HG02798 (cell line): ENCODE measurements around the gene KCNJ5.

ENCODE experiments used
- ATAC-seq: cut with Tn5 transposase; IDR thresholded peaks from one replicate; pipeline ENCODE4 v1.9.1; 2021; ENCODE audit warnings: mild to moderate bottlenecking; ENCODE audit not compliant: unreplicated experiment, poor library complexity

KCNJ5 gene

GRCh38 chr11:128890543-128891368 lies at the start of gene KCNJ5:
KCNJ5 (plus strand) TSS chr11:128891356; CDS start chr11:128911274, 19,918 bp downstream.
- ATAC-seq, result no peak

GRCh38 chr11:128841461-128842072 lies 49.6 kb upstream of the KCNJ5 start:
- ATAC-seq, result peak; percentile 58

DNA sequence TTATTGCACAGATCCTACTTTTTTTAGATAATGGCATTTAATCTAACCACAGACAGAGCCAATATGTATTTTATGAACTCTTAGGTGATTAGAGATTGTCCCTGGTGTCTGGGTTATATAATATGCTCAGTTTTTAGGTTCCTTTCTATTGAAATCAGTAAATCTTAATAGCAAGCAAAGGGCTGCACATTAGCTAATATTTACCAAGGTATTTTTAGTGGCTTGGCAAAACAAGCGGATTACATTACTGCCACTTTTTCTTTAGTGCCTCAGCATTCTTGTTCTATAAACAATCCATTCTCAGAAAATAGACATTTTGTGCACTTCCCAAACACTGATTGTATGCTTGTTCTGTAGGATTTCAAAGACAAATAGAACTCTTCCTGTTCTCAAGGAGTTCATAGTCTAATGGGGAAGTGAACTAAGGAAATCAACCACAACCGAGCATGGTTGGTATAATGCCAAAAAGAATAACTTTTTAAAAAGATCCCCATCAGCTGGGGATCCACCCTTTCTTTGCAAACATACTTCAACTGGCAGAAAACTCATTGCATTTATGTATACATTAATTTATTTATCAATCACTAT lies 47.9 kb upstream of the KCNJ5 start:
- ATAC-seq, result no peak

GRCh38 chr11:128845334-128845780 lies 45.8 kb upstream of the KCNJ5 start:
- ATAC-seq, result no peak

DNA sequence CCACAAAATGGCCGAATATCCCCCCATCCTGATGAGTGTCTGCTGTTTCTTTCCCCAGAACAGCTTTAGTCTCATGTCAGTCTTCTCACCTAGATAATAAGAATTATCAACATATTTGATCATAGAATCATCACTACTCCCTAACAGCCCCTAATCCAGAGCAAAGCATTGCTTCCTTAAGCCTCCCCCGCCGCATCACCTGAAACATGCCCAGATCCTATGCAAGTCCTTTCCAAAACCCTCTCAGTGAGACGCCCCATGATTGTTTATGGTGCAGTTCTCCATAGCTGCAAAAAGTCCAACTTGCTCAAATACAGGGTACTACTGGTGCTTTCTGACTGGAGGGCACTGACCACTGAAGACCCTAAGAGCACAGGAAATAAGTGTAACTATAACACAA lies 44.2 kb upstream of the KCNJ5 start:
- ATAC-seq, result no peak

GRCh38 chr11:128848815-128849455 lies 42.2 kb upstream of the KCNJ5 start:
- peak; percentile 89 for ATAC-seq

DNA sequence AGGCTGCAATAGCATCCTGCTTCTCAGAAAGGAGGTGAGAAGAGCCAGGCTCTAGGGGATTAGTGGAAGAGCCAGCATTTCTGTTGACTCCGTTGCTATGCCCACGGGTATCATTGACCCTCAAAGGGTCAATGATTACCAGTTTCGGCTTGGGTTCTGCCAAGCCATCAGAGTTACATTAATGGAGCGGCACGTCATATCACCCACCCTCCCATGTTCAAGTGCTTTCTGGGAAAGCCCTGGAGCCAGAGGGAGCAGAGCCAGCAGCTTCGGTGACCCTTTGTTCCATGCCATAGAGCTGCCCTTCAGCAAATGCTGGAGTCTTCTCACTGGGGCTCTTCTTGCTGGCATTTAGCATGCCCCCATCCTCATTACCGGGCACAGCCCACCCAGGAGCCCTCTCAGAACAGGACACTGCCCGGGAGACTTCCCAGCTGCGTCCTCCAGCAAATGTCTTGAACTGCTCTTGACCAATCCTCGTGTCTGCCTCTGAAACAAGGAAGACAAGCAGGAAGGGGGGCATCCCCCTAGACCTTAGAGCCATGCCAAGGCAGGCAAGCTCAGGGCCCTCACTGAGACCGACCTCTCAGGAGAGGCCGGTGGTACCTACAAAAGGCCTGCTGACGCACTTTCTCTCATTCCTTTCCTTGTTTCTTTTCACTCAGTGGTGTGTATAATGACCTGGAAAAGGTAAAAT lies 38.7 kb upstream of the KCNJ5 start:
- no peak for ATAC-seq

DNA sequence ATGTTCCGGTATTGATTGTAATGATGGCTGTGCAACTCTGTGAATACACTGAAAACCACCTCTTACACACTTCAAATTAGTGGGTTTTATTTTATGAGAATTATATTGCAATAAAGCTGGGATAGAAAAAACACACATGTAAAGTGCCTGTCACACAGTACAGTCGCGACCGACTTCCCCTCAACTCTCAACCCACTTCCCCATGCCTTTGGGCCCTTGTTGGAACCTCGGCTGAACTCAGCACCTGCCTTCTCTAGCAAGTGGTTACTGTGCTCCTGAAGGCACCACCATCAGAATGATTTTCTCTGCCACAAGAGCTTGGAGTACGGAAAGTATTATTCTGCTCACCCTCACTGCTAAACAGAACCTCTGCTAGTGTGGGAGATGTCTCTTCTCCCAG lies 37.6 kb upstream of the KCNJ5 start:
- no peak for ATAC-seq

- no peak for ATAC-seq
Observed at GRCh38 chr11:128854841-128855240, 36.3 kb upstream of the KCNJ5 start.

- no peak for ATAC-seq
Observed at GRCh38 chr11:128856241-128856640, 34.9 kb upstream of the KCNJ5 start.

GRCh38 chr11:128857341-128857740 lies 33.8 kb upstream of the KCNJ5 start:
- no peak for ATAC-seq

GRCh38 chr11:128859563-128860441 lies 31.4 kb upstream of the KCNJ5 start:
- ATAC-seq, result peak; percentile 90

DNA sequence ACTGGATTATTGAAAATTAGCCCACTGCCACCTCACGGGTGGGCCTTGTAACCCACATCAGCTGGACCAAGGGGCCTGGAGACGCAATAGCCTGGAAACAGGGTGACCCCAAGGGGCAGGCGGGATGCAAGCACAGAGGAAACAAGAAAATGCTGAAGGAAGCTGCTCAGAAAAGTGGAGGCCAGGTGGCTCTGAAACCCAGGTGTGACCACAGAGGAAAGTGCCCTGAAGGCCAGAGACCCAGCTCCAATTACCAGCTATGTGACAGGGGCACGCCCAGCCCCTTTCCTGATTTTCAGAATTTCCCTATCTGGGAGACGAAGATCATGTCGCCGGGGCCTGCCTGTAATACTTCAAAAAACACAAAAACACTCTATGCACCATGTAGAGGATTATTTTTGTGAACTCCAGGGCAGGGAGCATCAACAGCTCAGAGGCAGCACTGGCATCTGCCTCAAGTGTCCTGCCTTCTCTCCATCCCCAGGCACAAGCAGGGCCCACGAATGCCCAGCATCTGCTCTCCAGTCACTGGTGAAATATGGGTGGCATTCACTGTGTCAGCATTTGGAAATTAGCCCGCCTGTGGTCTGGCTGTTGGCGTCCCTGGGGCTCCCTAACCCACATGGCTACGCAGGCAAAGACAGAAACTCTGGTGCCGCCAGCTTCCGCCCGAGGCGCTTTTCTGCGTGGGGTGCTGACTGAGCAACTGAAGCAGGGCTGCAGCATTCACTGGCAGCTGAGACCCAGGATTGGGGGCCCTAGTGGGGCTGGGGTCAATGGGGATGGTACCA lies 30.4 kb upstream of the KCNJ5 start:
- no peak for ATAC-seq

DNA sequence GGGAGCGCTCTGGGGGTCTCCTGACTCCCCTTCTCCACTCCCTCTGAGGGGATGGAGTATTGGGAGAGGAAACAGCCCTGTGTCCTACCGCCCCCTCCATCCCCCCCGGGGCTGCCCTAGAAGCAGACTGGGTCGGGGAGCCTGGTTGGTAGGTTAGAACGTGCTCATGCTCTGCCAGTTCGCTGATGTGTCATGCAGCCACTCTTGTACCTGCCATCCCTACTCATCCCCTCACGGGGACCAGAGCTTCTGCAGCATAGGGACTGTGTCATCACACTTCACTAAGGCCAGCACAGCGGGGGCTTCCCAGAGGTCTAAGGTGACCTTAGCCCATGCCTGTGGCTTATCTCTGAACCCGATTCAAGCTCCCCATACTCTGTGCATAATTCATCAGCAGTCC lies 28.8 kb upstream of the KCNJ5 start:
- no peak for ATAC-seq

DNA sequence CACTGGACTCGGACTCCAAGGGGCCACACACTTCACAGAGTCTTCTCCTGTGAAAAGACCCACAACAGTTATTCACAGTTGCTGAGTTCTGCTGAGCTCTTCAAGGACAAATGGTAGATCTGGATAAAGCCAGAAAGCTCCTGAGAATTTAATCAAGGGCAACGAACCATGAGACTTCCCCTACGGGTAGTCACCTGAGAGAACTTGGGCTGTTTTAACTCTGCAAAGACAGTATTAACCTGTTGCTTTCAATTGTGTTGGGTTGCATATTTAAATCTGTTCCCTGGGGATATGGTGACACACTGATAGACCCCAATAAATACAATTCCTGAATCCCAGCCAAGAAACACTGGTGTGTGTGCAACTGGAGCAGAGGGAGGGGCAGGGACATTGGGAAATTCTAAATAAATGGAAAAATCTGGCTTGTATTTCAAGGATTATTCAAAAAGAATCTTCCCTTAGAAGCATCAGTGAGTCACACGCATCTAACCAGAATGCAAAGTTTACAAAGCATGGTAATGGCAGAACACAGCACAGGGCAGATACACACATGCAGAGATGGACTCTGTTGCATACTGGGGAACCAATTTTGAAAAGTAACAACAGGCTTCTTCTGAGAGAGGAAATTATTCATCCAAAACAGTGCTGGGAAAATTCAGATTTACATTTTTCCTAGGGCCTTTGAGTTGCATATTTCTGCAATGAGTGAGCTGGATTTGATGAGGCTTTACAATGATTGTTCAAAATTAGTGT lies 28.1 kb upstream of the KCNJ5 start:
- ATAC-seq, result no peak

DNA sequence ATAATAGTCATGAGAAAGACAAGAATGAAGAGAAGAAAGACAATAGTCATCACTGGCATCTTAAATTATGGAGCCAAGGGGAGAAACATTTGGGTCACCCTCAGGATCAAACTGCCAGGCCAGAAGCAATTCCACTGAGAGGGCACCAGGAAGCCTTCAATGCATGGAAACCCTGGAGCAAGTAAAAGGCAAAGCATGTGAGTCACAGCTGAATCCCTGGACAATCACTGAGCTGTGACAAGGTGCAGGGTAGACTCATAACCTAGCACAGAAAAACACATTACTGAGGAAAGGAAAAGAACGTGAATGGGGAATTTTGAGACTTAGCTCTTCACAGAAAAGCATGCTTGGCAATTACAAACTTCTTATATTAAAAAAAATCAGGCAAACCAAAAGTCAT lies 25.7 kb upstream of the KCNJ5 start:
- no peak for ATAC-seq

GRCh38 chr11:128867277-128867676 lies 23.9 kb upstream of the KCNJ5 start, which contains the start of gene KCNJ1:
KCNJ1 (minus strand) TSS chr11:128867296; CDS start chr11:128840243, 27,053 bp downstream.
- no peak for ATAC-seq
